HFF-Myc (cell line): ENCODE measurements around the gene PMM2.

Experiments used
- DNase-seq: peaks from one replicate; pipeline ENCODE4 v3.0.0-alpha.2; 2011; ENCODE audit warnings: low read depth; ENCODE audit errors: extremely low read depth
- H3K4me3 ChIP-seq: replicated peaks from 2 replicates; pipeline ENCODE4 v1.5.1; 2011; ENCODE audit warnings: low read depth, mild to moderate bottlenecking, control low read depth, low read length
- CTCF ChIP-seq: IDR thresholded peaks from 2 replicates; pipeline ENCODE4 v1.5.1; 2012; ENCODE audit warnings: mild to moderate bottlenecking, low read depth, low read length, control low read depth; ENCODE audit errors: missing control alignments

The PMM2 gene

GRCh38 chr16:8758022-8758421 lies 39.6 kb upstream of the PMM2 start:
- no peak for DNase-seq
- H3K4me3 ChIP-seq: no peak overlapping the region
- TF ChIP-seq CTCF: no peak

GRCh38 chr16:8760021-8760420 lies 37.6 kb upstream of the PMM2 start:
- no peak overlapping the region for H3K4me3 ChIP-seq
- DNase-seq: no peak
- no peak for TF ChIP-seq CTCF

GRCh38 chr16:8761078-8761477 lies 36.6 kb upstream of the PMM2 start:
- DNase-seq: no peak
- TF ChIP-seq CTCF: no peak
- no peak overlapping the region for H3K4me3 ChIP-seq

GRCh38 chr16:8762254-8762653 lies 35.4 kb upstream of the PMM2 start:
- no peak for TF ChIP-seq CTCF
- no peak for DNase-seq

GRCh38 chr16:8763083-8763482 lies 34.6 kb upstream of the PMM2 start:
- TF ChIP-seq CTCF: no peak
- no peak for DNase-seq

More at GRCh38 chr16:8762254-8762653, 35.4 kb upstream of the PMM2 start:
- no peak overlapping the region for H3K4me3 ChIP-seq

GRCh38 chr16:8763899-8764298 lies 33.7 kb upstream of the PMM2 start:
- DNase-seq: no peak
- no peak for TF ChIP-seq CTCF
- H3K4me3 ChIP-seq: no peak overlapping the region

More at GRCh38 chr16:8763083-8763482, 34.6 kb upstream of the PMM2 start:
- no peak overlapping the region for H3K4me3 ChIP-seq

GRCh38 chr16:8764525-8765250 lies 33.0 kb upstream of the PMM2 start:
- no peak overlapping the region for H3K4me3 ChIP-seq
- DNase-seq: no peak
- no peak for TF ChIP-seq CTCF
